Uterus (tissue), 4 donors: ENCODE measurements around the gene ZNF618. TPM values are rescaled to one million over a fixed set of nuclear protein-coding genes. Genes with fewer than 3 reads are reported as not detected.

ENCODE experiments used
- DNase-seq, 2 donors: peaks; one replicate each; pipeline ENCODE4 v3.0.0-alpha.2; 2019 to 2020
- H3K27ac ChIP-seq, 2 donors: fragments of 200-600 bp; sonication (generic); 1 replicate in 1 of 2; 2 replicates in 1 of 2; pipeline ENCODE4 v1.5.1; 2016 to 2018
- H3K27me3 ChIP-seq, 2 donors: fragments of 200-600 bp; sonication (generic); one replicate each; pipeline ENCODE4 v1.5.1; 2018 to 2019; ENCODE audit warnings: control low read depth in 1 of 2
- H3K36me3 ChIP-seq, 2 donors: fragments of 200-600 bp; sonication (generic); one replicate each; pipeline ENCODE4 v1.5.1; 2019; ENCODE audit warnings: control low read depth in 1 of 2
- H3K4me1 ChIP-seq, 2 donors: fragments of 200-600 bp; sonication (generic); one replicate each; pipeline ENCODE4 v1.5.1; 2018 to 2019; ENCODE audit warnings: control low read depth in 1 of 2
- H3K4me3 ChIP-seq, 2 donors: fragments of 200-600 bp; sonication (generic); 1 replicate in 1 of 2; 2 replicates in 1 of 2; pipeline ENCODE4 v1.5.1; 2018 to 2019; ENCODE audit warnings: mild to moderate bottlenecking in 1 of 2
- H3K9me3 ChIP-seq, 2 donors: fragments of 200-600 bp; sonication (generic); one replicate each; pipeline ENCODE4 v1.5.1; 2019; ENCODE audit warnings: control low read depth in 1 of 2
- POLR2A ChIP-seq, 2 donors: fragments of 450-650 bp; IDR thresholded peaks; one replicate each; pipeline ENCODE4 v1.6.1; 2016; ENCODE audit warnings: antibody characterized with exemption in 2 of 2, mild to moderate bottlenecking in 1 of 2, moderate library complexity in 1 of 2
- intact Hi-C: fragments of 100-400 bp; cut with DNase I; formaldehyde crosslinking; loops from one replicate; pipeline ENCODE4 v1.15.1; 2023; ENCODE audit warnings: low total_unique reads
- total RNA-seq, 4 donors: library from RNA; depleted of rRNA in 3 of 4; stranded (reverse); fragments of >200 nt in 3 of 4; gene quantifications; one replicate each; pipeline versions ENCODE4 v1.1.0 to v1.2.4, GENCODE V29; 2014 to 2023
- TF ChIP-seq, protein P1 (sequence below), 4 experiments: fragments of 200-600 bp in 2 of 4; fragments of 450-650 bp in 2 of 4; sonication (generic) in 2 of 4; IDR thresholded peaks; one replicate each; pipeline ENCODE4 v1.5.1; 2016 to 2019; ENCODE audit warnings: antibody characterized with exemption in 4 of 4, mild to moderate bottlenecking in 2 of 4, moderate library complexity in 1 of 4
- donor health status: DM: yes; HTN: yes; CAD: no.

Gene ZNF618
- total RNA-seq, 4 donors from 2014 or later = 3.8 to 24.2 (median 12.3) TPM

- peaks cover 0 to 14% of the 10 kb centered on the region in 2 donors for H3K9me3 ChIP-seq
- no peaks in the 10 kb centered on the region for H3K4me1 ChIP-seq
- no peaks in the 10 kb centered on the region for H3K27me3 ChIP-seq
- H3K36me3 ChIP-seq = no peaks in the 10 kb centered on the region
- H3K4me3 ChIP-seq = no peak overlapping the region
- DNase-seq = no peak
- intact Hi-C loops = no loop called here
- TF ChIP-seq, protein P1, sequence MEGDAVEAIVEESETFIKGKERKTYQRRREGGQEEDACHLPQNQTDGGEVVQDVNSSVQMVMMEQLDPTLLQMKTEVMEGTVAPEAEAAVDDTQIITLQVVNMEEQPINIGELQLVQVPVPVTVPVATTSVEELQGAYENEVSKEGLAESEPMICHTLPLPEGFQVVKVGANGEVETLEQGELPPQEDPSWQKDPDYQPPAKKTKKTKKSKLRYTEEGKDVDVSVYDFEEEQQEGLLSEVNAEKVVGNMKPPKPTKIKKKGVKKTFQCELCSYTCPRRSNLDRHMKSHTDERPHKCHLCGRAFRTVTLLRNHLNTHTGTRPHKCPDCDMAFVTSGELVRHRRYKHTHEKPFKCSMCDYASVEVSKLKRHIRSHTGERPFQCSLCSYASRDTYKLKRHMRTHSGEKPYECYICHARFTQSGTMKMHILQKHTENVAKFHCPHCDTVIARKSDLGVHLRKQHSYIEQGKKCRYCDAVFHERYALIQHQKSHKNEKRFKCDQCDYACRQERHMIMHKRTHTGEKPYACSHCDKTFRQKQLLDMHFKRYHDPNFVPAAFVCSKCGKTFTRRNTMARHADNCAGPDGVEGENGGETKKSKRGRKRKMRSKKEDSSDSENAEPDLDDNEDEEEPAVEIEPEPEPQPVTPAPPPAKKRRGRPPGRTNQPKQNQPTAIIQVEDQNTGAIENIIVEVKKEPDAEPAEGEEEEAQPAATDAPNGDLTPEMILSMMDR (IDR thresholded peaks at IDR 0.05) = no peak
- no peak for TF ChIP-seq POLR2A (IDR thresholded peaks at IDR 0.05)
- H3K27ac ChIP-seq = no peak overlapping the region
Measured at GRCh38 chr9:114023961-114024360, 147.9 kb downstream of the ZNF618 start.

DNA sequence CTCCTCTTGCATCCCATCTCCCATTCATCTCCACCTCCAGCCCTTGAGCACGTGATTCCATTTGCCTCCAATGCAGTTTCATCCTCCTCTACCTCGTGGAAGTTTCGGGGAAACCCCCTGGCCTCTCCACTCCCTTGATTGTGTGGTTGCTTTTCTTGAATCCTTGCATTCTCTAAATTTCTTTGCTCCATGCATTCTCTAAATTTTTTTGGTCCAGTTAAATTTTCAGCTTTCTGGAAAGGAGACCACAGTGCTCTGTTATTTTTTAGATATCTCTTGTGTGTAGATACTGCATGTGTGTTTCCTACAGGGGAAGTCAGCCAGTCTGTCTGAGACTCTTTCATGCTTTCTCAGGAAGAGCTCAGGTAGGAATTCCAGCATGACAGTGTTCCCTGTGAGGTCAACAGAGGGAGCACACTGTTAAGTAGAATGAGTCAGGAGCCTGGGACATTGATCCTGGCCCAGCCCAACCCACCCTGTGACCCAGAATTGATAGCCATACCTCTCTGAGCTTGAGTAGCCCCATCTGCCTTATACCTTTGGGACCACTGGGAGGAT, 149.2 kb downstream of the ZNF618 start:
- TF ChIP-seq, protein P1 (IDR thresholded peaks at IDR 0.05) = no peak
- TF ChIP-seq POLR2A (IDR thresholded peaks at IDR 0.05) = no peak
- intact Hi-C loops = no loop called here
- no peaks in the 10 kb centered on the region for H3K27me3 ChIP-seq
- H3K9me3 ChIP-seq = peaks cover 0 to 7% of the 10 kb centered on the region in 2 donors
- no peak overlapping the region for H3K27ac ChIP-seq
- no peaks in the 10 kb centered on the region for H3K4me1 ChIP-seq
- no peak overlapping the region for H3K4me3 ChIP-seq
- H3K36me3 ChIP-seq = no peaks in the 10 kb centered on the region
- DNase-seq = peak in 1 of 2 donors; percentile 4

DNA sequence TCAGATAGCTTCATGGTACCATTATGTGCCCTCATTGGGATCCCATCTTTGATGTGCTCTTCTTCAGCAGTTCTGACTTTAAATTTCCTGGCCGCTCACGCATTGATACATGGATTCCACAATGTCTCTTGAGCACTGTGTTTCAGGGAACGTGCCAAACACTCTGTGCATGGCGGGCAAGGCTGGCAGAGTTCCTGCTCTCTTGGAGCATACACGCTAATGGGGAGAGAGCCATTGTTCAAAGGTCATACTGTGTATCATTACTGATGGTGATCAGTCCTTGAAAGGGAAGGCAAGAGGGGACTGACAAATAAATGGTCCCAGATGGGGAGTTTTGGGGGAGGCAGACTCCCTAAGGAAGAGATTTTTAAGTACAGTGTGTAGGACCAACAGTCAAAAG, 149.7 kb downstream of the ZNF618 start:
- H3K27ac ChIP-seq = no peak overlapping the region
- H3K9me3 ChIP-seq = peaks cover 0 to 7% of the 10 kb centered on the region in 2 donors
- DNase-seq = peak in 1 of 2 donors; percentile 10
- H3K4me1 ChIP-seq = no peaks in the 10 kb centered on the region
- intact Hi-C loops = no loop called here
- no peaks in the 10 kb centered on the region for H3K36me3 ChIP-seq
- no peaks in the 10 kb centered on the region for H3K27me3 ChIP-seq
- TF ChIP-seq POLR2A (IDR thresholded peaks at IDR 0.05) = no peak
- H3K4me3 ChIP-seq = no peak overlapping the region

DNA sequence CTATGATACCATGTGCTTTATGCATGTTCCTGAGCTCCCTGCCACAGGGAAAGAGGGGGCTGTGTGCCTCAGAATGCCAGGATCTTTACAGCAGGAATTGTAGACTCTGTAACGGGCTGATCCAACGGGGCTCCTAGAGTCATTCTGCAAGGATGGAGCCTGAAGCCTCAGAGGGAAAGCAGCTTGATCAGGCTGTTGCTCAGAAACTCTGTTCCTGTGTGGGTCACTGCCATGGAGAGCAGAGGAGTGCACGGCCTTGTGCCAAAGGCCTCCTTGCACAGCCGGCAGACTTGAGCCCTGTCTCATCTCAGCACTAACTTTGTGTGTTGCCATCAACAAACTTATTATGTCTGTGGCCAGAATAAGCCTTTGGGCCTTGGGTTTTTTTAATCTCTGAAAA, 150.2 kb downstream of the ZNF618 start:
- DNase-seq = no peak
- TF ChIP-seq, protein P1 (IDR thresholded peaks at IDR 0.05) = no peak
- TF ChIP-seq POLR2A (IDR thresholded peaks at IDR 0.05) = no peak
- intact Hi-C loops = no loop called here
- Histone ChIP-seq H3K27ac (no peak overlapping the region), H3K4me1 (no peaks in the 10 kb centered on the region), H3K4me3 (no peak overlapping the region), H3K36me3 (no peaks in the 10 kb centered on the region), H3K9me3 (peaks cover 0 to 7% of the 10 kb centered on the region in 2 donors), H3K27me3 (no peaks in the 10 kb centered on the region)

DNA sequence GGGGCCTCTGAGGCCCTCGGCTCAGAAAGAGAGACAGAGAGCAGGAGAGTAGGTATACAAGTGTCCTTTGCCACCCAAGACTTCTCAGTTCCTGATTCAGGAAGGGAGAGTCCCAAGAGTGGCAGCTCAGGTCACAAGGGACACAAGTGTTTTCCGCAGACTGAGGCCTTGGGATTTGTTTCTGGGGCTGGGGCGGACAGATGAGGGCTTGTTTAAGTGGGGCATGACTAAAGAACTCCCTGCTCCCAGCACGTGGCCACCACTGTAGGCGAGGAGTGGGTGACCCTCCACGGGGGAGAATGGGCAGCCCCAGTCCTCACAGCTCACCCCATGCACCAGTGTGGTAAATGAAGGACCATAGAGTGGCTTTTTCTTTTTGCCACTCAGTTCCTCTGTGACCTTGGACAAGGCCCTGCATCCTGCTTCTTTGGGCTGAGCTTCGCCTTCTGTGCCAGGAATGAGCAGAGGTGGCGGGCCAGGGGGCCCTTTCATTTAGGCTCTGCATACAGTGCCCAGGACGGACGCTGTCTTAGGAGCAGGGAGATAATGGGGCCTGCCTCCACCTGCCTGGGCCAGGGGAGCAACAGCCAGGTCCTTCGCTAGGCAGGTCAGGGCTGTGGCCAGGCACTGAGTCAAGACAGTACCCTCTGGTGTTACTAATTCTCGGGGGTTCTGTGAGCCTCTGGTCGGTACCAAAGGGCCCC, 151.2 kb downstream of the ZNF618 start:
- DNase-seq = peak in 1 of 2 donors; percentile 9
- Histone ChIP-seq H3K4me1 (no peaks in the 10 kb centered on the region), H3K27ac (no peak overlapping the region), H3K36me3 (no peaks in the 10 kb centered on the region), H3K9me3 (peaks cover 0 to 7% of the 10 kb centered on the region in 2 donors), H3K27me3 (no peaks in the 10 kb centered on the region), H3K4me3 (no peak overlapping the region)
- no peak for TF ChIP-seq POLR2A (IDR thresholded peaks at IDR 0.05)
- TF ChIP-seq, protein P1 (IDR thresholded peaks at IDR 0.05) = no peak
- intact Hi-C loops = no loop called here
